HCT116 (cell line): ENCODE measurements around the gene BMPER. TPM values are rescaled to one million over a fixed set of nuclear protein-coding genes. Genes with fewer than 3 reads are reported as not detected.
A peak's percentile ranks its signal among the peaks of the same experiment; 100 is the strongest.

Experiments
- ATAC-seq: fragments of 200-7000 bp; cut with Tn5 transposase; 2 replicates; pipeline ENCODE4 v1.9.1; 2020; ENCODE audit warnings: mild to moderate bottlenecking, moderate library complexity
- BruUV-seq: library from RNA; stranded (reverse); fragments of 400-500 nt; replicated peaks from 2 replicates; lab custom pipeline; 2021; lab: Mats Ljungman, UMichigan
- CTCF ChIA-PET: fragments of 300-600 bp; sonication (Branson Sonifier 250); formaldehyde crosslinking; loops from one replicate; lab custom pipeline; 2021; ENCODE audit warnings: antibody characterized with exemption; lab: Charles Lee
- POLR2A ChIA-PET: fragments of 300-600, 350-600 bp; sonication (Branson Sonifier 250); formaldehyde crosslinking; loops from one replicate; lab custom pipeline; 2021; ENCODE audit warnings: antibody characterized with exemption; lab: Charles Lee
- RAD21 ChIA-PET, 2 experiments: fragments of 300-600 bp; sonication (Branson Sonifier 250); formaldehyde crosslinking; loops; one replicate each; lab custom pipeline; 2023; ENCODE audit warnings: low total read pairs in 2 of 2; ENCODE audit not compliant: uncharacterized antibody in 2 of 2, unreplicated experiment in 2 of 2, low non-redundant PET in 1 of 2; lab: Charles Lee
- DNase-seq: peaks from one replicate; pipeline ENCODE4 v3.0.0-alpha.2; 2010; ENCODE audit warnings: low read depth, low spot score
- H2AFZ ChIP-seq: fragments of 200-600 bp; shearing (Covaris generic), sonication (generic); 2 replicates; pipeline ENCODE4 v1.6.1; 2017; ENCODE audit warnings: low read depth, mixed run types, mixed read lengths, antibody characterized with exemption, low read length; ENCODE audit not compliant: poor library complexity, severe bottlenecking
- H3K27ac ChIP-seq: 2 replicates; pipeline ENCODE4 v1.5.1; 2012; ENCODE audit warnings: low read depth, low read length
- H3K27me3 ChIP-seq: fragments of 200-600 bp; sonication (generic); 2 replicates; pipeline ENCODE4 v1.6.1; 2016; ENCODE audit warnings: mixed run types, low read length, mixed read lengths; ENCODE audit not compliant: insufficient read depth
- H3K36me3 ChIP-seq, 2 experiments: fragments of 200-500 bp in 1 of 2; fragments of 200-600 bp in 1 of 2; sonication (Bioruptor generic) in 1 of 2; sonication (generic) in 1 of 2; 2 replicates each; pipeline versions ENCODE4 v1.5.1 to v1.6.1; 2014 to 2016; ENCODE audit warnings: low read length in 2 of 2, inconsistent platforms in 1 of 2, mixed read lengths in 1 of 2, mixed run types in 1 of 2; ENCODE audit not compliant: insufficient read depth in 2 of 2, control insufficient read depth in 1 of 2
- H3K4me1 ChIP-seq, 2 experiments: fragments of 200-600 bp in 1 of 2; sonication (generic) in 1 of 2; 2 replicates each; pipeline versions ENCODE4 v1.5.1 to v1.6.1; 2012 to 2017; ENCODE audit warnings: low read length in 2 of 2, inconsistent platforms in 1 of 2, mild to moderate bottlenecking in 1 of 2, mixed read lengths in 1 of 2, mixed run types in 1 of 2, moderate library complexity in 1 of 2; ENCODE audit not compliant: insufficient read depth in 2 of 2, control insufficient read depth in 1 of 2
- H3K4me2 ChIP-seq: fragments of 200-600 bp; sonication (generic); 2 replicates; pipeline ENCODE4 v1.6.1; 2017; ENCODE audit warnings: mixed run types, low read length, mixed read lengths
- H3K4me3 ChIP-seq, 2 experiments: fragments of 200-600 bp in 1 of 2; sonication (generic) in 1 of 2; replicated peaks in 1 of 2; 2 replicates each; pipeline ENCODE4 v1.5.1; 2011 to 2016; ENCODE audit warnings: low read length in 2 of 2, control low read depth in 1 of 2, low read depth in 1 of 2, mild to moderate bottlenecking in 1 of 2, mixed read lengths in 1 of 2, mixed run types in 1 of 2
- H3K79me2 ChIP-seq: fragments of 200-600 bp; sonication (generic); 2 replicates; pipeline ENCODE4 v1.6.1; 2017; ENCODE audit warnings: mild to moderate bottlenecking, mixed run types, low read length, moderate library complexity, mixed read lengths; ENCODE audit not compliant: insufficient read depth
- H3K9ac ChIP-seq: fragments of 200-600 bp; sonication (generic); 2 replicates; pipeline ENCODE4 v1.6.1; 2016; ENCODE audit warnings: low read length, mixed read lengths
- H3K9me2 ChIP-seq: fragments of 200-600 bp; sonication (generic), shearing (Covaris generic); 2 replicates; pipeline ENCODE4 v1.6.1; 2017; ENCODE audit warnings: mixed run types, mild to moderate bottlenecking, moderate library complexity; ENCODE audit not compliant: insufficient read depth
- H3K9me3 ChIP-seq, 2 experiments: fragments of 200-500 bp in 1 of 2; fragments of 200-600 bp in 1 of 2; sonication (Bioruptor generic) in 1 of 2; sonication (generic) in 1 of 2; 2 replicates each; pipeline ENCODE4 v1.6.1; 2014 to 2017; ENCODE audit warnings: low read length in 2 of 2, mixed read lengths in 2 of 2, inconsistent platforms in 1 of 2, low read depth in 1 of 2, mild to moderate bottlenecking in 1 of 2, mixed run types in 1 of 2, moderate library complexity in 1 of 2; ENCODE audit not compliant: control insufficient read depth in 1 of 2, insufficient read depth in 1 of 2
- H4K20me1 ChIP-seq: fragments of 200-600 bp; sonication (generic), shearing (Covaris generic); 2 replicates; pipeline ENCODE4 v1.6.1; 2017; ENCODE audit warnings: mixed run types, mild to moderate bottlenecking, moderate library complexity; ENCODE audit not compliant: insufficient read depth
- CEBPB ChIP-seq: IDR thresholded peaks from 2 replicates; pipeline ENCODE4 v1.6.1; 2012; ENCODE audit warnings: low read depth
- CTCF ChIP-seq, 3 experiments: fragments of 200-600 bp in 1 of 3; sonication (generic) in 1 of 3; IDR thresholded peaks in 2 of 3; conservative IDR thresholded peaks in 1 of 3; 2 replicates each; pipeline ENCODE4 v1.5.1; 2012 to 2017; ENCODE audit warnings: low read depth in 2 of 3, low read length in 2 of 3, antibody characterized with exemption in 1 of 3, borderline replicate concordance in 1 of 3, control low read depth in 1 of 3, mild to moderate bottlenecking in 1 of 3, mixed read lengths in 1 of 3, mixed run types in 1 of 3, moderate library complexity in 1 of 3; ENCODE audit not compliant: insufficient read depth in 1 of 3
- ELF1 ChIP-seq: IDR thresholded peaks from 2 replicates; pipeline ENCODE4 v1.6.1; 2012; ENCODE audit warnings: low read depth, borderline replicate concordance
- RAD21 ChIP-seq: IDR thresholded peaks from 2 replicates; pipeline ENCODE4 v1.6.1; 2012; ENCODE audit warnings: low read depth, mild to moderate bottlenecking
- TCF7L2 ChIP-seq: IDR thresholded peaks from 2 replicates; pipeline ENCODE4 v1.7.0; 2011; ENCODE audit warnings: borderline replicate concordance, inconsistent platforms; ENCODE audit not compliant: insufficient read depth, insufficient read length; ENCODE audit errors: extremely low read depth
- ZBTB33 ChIP-seq: IDR thresholded peaks from 2 replicates; pipeline ENCODE4 v1.6.1; 2011; ENCODE audit warnings: mild to moderate bottlenecking, low read length, moderate library complexity; ENCODE audit not compliant: insufficient replicate concordance; ENCODE audit errors: extremely low read depth
- intact Hi-C: fragments of 100-400 bp; cut with micrococcal nuclease; formaldehyde crosslinking; loops from 2 replicates; pipeline ENCODE4 v1.10.0; 2022
- total RNA-seq: library from RNA; stranded (reverse); gene quantifications from one replicate; pipeline ENCODE4 v1.2.1, GENCODE V29; 2021; ENCODE audit not compliant: unreplicated experiment

BMPER gene
- total RNA-seq, 1 experiment from 2014 or later: not detected

- no peak overlapping the region for H3K4me2 ChIP-seq
- no peak for DNase-seq
- no TSS peak for BruUV-seq
Measured at GRCh38 chr7:34158368-34159153, 253.2 kb downstream of the BMPER start.

More at GRCh38 chr7:34158368-34159153, 253.2 kb downstream of the BMPER start:
- CTCF ChIA-PET: no interaction called here
- RAD21 ChIA-PET: no interaction called here
- H3K9ac ChIP-seq: no peak overlapping the region
- H3K4me1 ChIP-seq: peaks cover 0 to 5% of the 10 kb centered on the region in 2 experiments; a peak in 1 of 4 replicates
- no peak overlapping the region for H3K27ac ChIP-seq
- peak overlapping the region; percentile 64 for H2AFZ ChIP-seq
- H3K9me3 ChIP-seq: no peaks in the 10 kb centered on the region
- POLR2A ChIA-PET: no interaction called here
- H3K79me2 ChIP-seq: no peaks in the 10 kb centered on the region
- no peaks in the 10 kb centered on the region for H3K27me3 ChIP-seq
- H3K4me3 ChIP-seq: no peak overlapping the region
- intact Hi-C loops: no loop called here
- ATAC-seq: peak; percentile 90
- TF ChIP-seq ZBTB33 (no peak), TCF7L2 (peak; percentile 42), CTCF (IDR thresholded peaks at IDR 0.05 in 2 of 3, conservative IDR thresholded peaks at IDR 0.05 in 1 of 3; ENCODE audit: borderline replicate concordance in 1 of 3, insufficient read depth in 1 of 3, low read depth in 2 of 3, low read length in 2 of 3) (peak in 2 of 3 experiments; percentile 38 to 46; a peak in 4 of 6 replicates), RAD21 (peak; percentile 33; the same call in 1 of the 2 replicates), CEBPB (no peak), ELF1 (no peak)
- H4K20me1 ChIP-seq: no peaks in the 10 kb centered on the region
- H3K9me2 ChIP-seq: no peaks in the 10 kb centered on the region
- no peaks in the 10 kb centered on the region for H3K36me3 ChIP-seq
